K562 (cell line): ENCODE data around the gene P2RX2. TPM values are rescaled to one million over a fixed set of nuclear protein-coding genes. Genes with fewer than 3 reads are reported as not detected.

Experiments
- ATAC-seq: fragments of 200-7000 bp; cut with Tn5 transposase; 3 replicates; pipeline ENCODE4 v1.9.1; 2020; ENCODE audit warnings: moderate library complexity
- BruUV-seq: library from RNA; stranded (reverse); fragments of 400-500 nt; replicated peaks from 2 replicates; lab custom pipeline; 2021; lab: Mats Ljungman, UMichigan
- CTCF ChIA-PET: fragments of 300-600 bp; formaldehyde crosslinking; extraction: SDS; loops from one replicate; lab custom pipeline; 2021; ENCODE audit warnings: low intra/inter-chr PET ratio; lab: Yijun Ruan, JAX
- POLR2A ChIA-PET: fragments of 300-600, 350-650 bp; sonication (Branson Sonifier 250); formaldehyde crosslinking; extraction: SDS; loops from one replicate; lab custom pipeline; 2021; ENCODE audit warnings: antibody characterized with exemption, inconsistent platforms; lab: Yijun Ruan, JAX
- DNase-seq, 4 experiments: peaks; one replicate each; pipeline versions ENCODE4 v3.0.0 to v3.0.0-alpha.2; 2011 to 2018; ENCODE audit warnings: low spot score in 3 of 4, mixed read lengths in 3 of 4; ENCODE audit errors: extremely low read depth in 1 of 4
- FAIRE-seq: peaks from 2 replicates; lab custom pipeline; 2011; peaks lifted over from hg19 to GRCh38; lab: Jason Lieb, UNC
- H2AFZ ChIP-seq: 2 replicates; pipeline ENCODE4 v1.6.0; 2011; ENCODE audit warnings: low read depth, low read length, control low read depth, inconsistent platforms
- H3K27ac ChIP-seq: fragments of 200-600 bp; 3 replicates; pipeline ENCODE4 v1.8.0; 2011; ENCODE audit warnings: low read depth, mild to moderate bottlenecking, control low read depth, inconsistent platforms, low read length, moderate library complexity, mixed read lengths; ENCODE audit errors: extremely low read depth
- H3K27me3 ChIP-seq, 2 experiments: fragments of 300-600 bp in 1 of 2; 2 replicates in 1 of 2; 3 replicates in 1 of 2; pipeline versions ENCODE4 v1.6.0 to v1.8.0; 2011; ENCODE audit warnings: inconsistent platforms in 2 of 2, low read length in 2 of 2, mild to moderate bottlenecking in 1 of 2, mixed read lengths in 1 of 2, moderate library complexity in 1 of 2; ENCODE audit not compliant: control insufficient read depth in 2 of 2, insufficient read depth in 2 of 2
- H3K36me3 ChIP-seq: fragments of 300-600 bp; 3 replicates; pipeline ENCODE4 v1.8.0; 2011; ENCODE audit warnings: mild to moderate bottlenecking, low read length, inconsistent platforms; ENCODE audit not compliant: control insufficient read depth, insufficient read depth
- H3K4me1 ChIP-seq, 2 experiments: fragments of 200-600 bp in 1 of 2; replicated peaks in 1 of 2; 2 replicates in 1 of 2; 3 replicates in 1 of 2; pipeline versions ENCODE4 v1.5.1 to v1.8.0; 2011; ENCODE audit warnings: inconsistent platforms in 2 of 2, low read length in 2 of 2, mild to moderate bottlenecking in 1 of 2, mixed read lengths in 1 of 2, moderate library complexity in 1 of 2; ENCODE audit not compliant: control insufficient read depth in 2 of 2, insufficient read depth in 2 of 2
- H3K4me2 ChIP-seq: 2 replicates; pipeline ENCODE4 v1.6.1; 2011; ENCODE audit warnings: low read length, control low read depth, inconsistent platforms, mixed read lengths; ENCODE audit not compliant: insufficient read depth
- H3K4me3 ChIP-seq: fragments of 200-600 bp; sonication (generic), shearing (Covaris generic); 2 replicates; pipeline ENCODE4 v1.5.1; 2016; ENCODE audit warnings: control low read depth, inconsistent platforms
- H3K79me2 ChIP-seq: fragments of 200-600 bp; 3 replicates; pipeline ENCODE4 v1.8.0; 2011; ENCODE audit warnings: low read length, inconsistent platforms; ENCODE audit not compliant: control insufficient read depth, insufficient read depth
- H3K9ac ChIP-seq, 2 experiments: 2 replicates each; pipeline versions ENCODE4 v1.6.0 to v1.6.1; 2011; ENCODE audit warnings: low read depth in 2 of 2, low read length in 2 of 2, control low read depth in 1 of 2, inconsistent platforms in 1 of 2, mild to moderate bottlenecking in 1 of 2, mixed read lengths in 1 of 2; ENCODE audit not compliant: insufficient read depth in 1 of 2
- H3K9me1 ChIP-seq: one replicate; pipeline ENCODE4 v1.6.0; 2011; ENCODE audit warnings: inconsistent platforms, mild to moderate bottlenecking, low read length, moderate library complexity; ENCODE audit not compliant: control insufficient read depth, insufficient read depth
- H3K9me3 ChIP-seq: replicated peaks from 2 replicates; pipeline ENCODE4 v1.5.1; 2011; ENCODE audit warnings: low read depth, low read length, inconsistent platforms; ENCODE audit not compliant: control insufficient read depth, insufficient read depth
- H4K20me1 ChIP-seq: replicated peaks from 2 replicates; pipeline ENCODE4 v1.6.1; 2011; ENCODE audit warnings: low read length, inconsistent platforms, mixed read lengths; ENCODE audit not compliant: control insufficient read depth, insufficient read depth
- ARNT ChIP-seq, 2 experiments: fragments of 450-650 bp; IDR thresholded peaks; 2 replicates each; pipeline ENCODE4 v1.6.1; 2016; ENCODE audit warnings: mild to moderate bottlenecking in 1 of 2
- CHCHD3 ChIP-seq: fragments of 250-450 bp; sonication (Bioruptor Pico); IDR thresholded peaks from 2 replicates; pipeline ENCODE4 v2.1.2; 2022; ENCODE audit warnings: mild to moderate bottlenecking
- CHD1 ChIP-seq: fragments of 200-600 bp; sonication (generic); IDR thresholded peaks from one replicate; pipeline ENCODE4 v1.6.1; 2012; ENCODE audit warnings: mild to moderate bottlenecking, moderate library complexity, low read length, inconsistent platforms
- ETS2 ChIP-seq: IDR thresholded peaks from 2 replicates; pipeline ENCODE4 v1.6.1; 2016; ENCODE audit warnings: borderline replicate concordance, missing genetic modification characterization, mild to moderate bottlenecking, moderate library complexity, missing compliant biosample characterization; ENCODE audit not compliant: poor library complexity, severe bottlenecking
- HES1 ChIP-seq: fragments of 450-650 bp; IDR thresholded peaks from 2 replicates; pipeline ENCODE4 v1.6.1; 2016; ENCODE audit warnings: low read depth, mild to moderate bottlenecking, moderate library complexity
- HMG20B ChIP-seq: fragments of 250-450 bp; sonication (Bioruptor Pico); IDR thresholded peaks from 2 replicates; pipeline ENCODE4 v1.5.0; 2021; ENCODE audit warnings: mild to moderate bottlenecking
- JUN ChIP-seq, 2 experiments: sonication (generic) in 1 of 2; formaldehyde crosslinking in 1 of 2; IDR thresholded peaks; 2 replicates each; pipeline versions ENCODE4 v1.6.1 to v1.8.0; 2012 to 2022; ENCODE audit warnings: borderline replicate concordance in 2 of 2, mild to moderate bottlenecking in 2 of 2, improper control_type of control experiment in 1 of 2, low read depth in 1 of 2, low read length in 1 of 2, missing genetic modification reagents in 1 of 2
- MED1 ChIP-seq: sonication (generic); formaldehyde crosslinking; IDR thresholded peaks from 2 replicates; pipeline ENCODE4 v1.8.1; 2023; ENCODE audit warnings: missing genetic modification reagents, borderline replicate concordance
- NCOA4 ChIP-seq: fragments of 450-650 bp; IDR thresholded peaks from 2 replicates; pipeline ENCODE4 v1.6.1; 2018; ENCODE audit warnings: mild to moderate bottlenecking; ENCODE audit not compliant: partially characterized antibody
- NONO ChIP-seq, 2 experiments: fragments of 200-400 bp in 1 of 2; fragments of 450-650 bp in 1 of 2; formaldehyde crosslinking in 1 of 2; IDR thresholded peaks; 2 replicates each; pipeline ENCODE4 v1.6.1; 2017; ENCODE audit warnings: low read depth in 2 of 2, mild to moderate bottlenecking in 2 of 2, moderate library complexity in 2 of 2, low read length in 1 of 2
- RB1 ChIP-seq: fragments of 450-650 bp; IDR thresholded peaks from 2 replicates; pipeline ENCODE4 v1.6.1; 2017; ENCODE audit warnings: low read depth, mild to moderate bottlenecking
- RBM22 ChIP-seq: fragments of 200-400 bp; formaldehyde crosslinking; IDR thresholded peaks from 2 replicates; pipeline ENCODE4 v1.6.1; 2018; ENCODE audit warnings: low read length, low read depth; ENCODE audit not compliant: poor library complexity, severe bottlenecking
- RHOXF2B ChIP-seq: fragments of 250-450 bp; sonication (Bioruptor Pico); conservative IDR thresholded peaks from 2 replicates; pipeline ENCODE4 v1.5.1; 2021
- ZFP1 ChIP-seq: fragments of 450-650 bp; formaldehyde crosslinking; IDR thresholded peaks from 2 replicates; pipeline ENCODE4 v1.4.0; 2020; ENCODE audit warnings: mild to moderate bottlenecking, mixed read lengths
- WGBS: fragments of 100-300 bp; shearing (Covaris generic); methylation state at CpG from one replicate; pipeline ENCODE4 v1.1.6; 2016; ENCODE audit warnings: low coverage, mixed read lengths; ENCODE audit not compliant: insufficient coverage; ENCODE audit errors: missing lambda C conversion rate; 5-methylcytosine and 5-hydroxymethylcytosine counted together
- in situ Hi-C: fragments of 300-500 bp; cut with MboI; formaldehyde crosslinking; loops from 4 replicates; pipeline ENCODE4 v1.15.0; 2018; ENCODE audit warnings: inconsistent platforms, mixed read lengths
- intact Hi-C: fragments of 100-400 bp; cut with micrococcal nuclease; formaldehyde crosslinking; loops from 2 replicates; pipeline ENCODE4 v1.14.2; 2022
- polyA plus RNA-seq, 8 experiments: library from polyadenylated mRNA; depleted of rRNA in 4 of 8; stranded (reverse) in 5 of 8; unstranded in 3 of 8; fragments of >200 nt; fragmentation: Nextera tagmentation in 2 of 8; fragmentation: Illumina TruSeq in 1 of 8; extraction: Ambion mirVana in 2 of 8; extraction: Trizol in 1 of 8; gene quantifications; 2 replicates each; pipeline versions ENCODE4 v1.2.1 to v1.2.3, GENCODE V29; 2011 to 2014; ENCODE audit warnings: inconsistent platforms in 1 of 8, missing spikeins in 1 of 8
- total RNA-seq, 7 experiments: library from RNA; depleted of rRNA in 6 of 7; stranded (reverse); fragments of >200 nt in 6 of 7; fragmentation: Illumina TruSeq in 2 of 7; extraction: Trizol in 2 of 7; gene quantifications; 2 replicates each; pipeline versions ENCODE4 v1.2.1 to v1.2.3, GENCODE V29; 2011 to 2021; ENCODE audit warnings: low replicate concordance in 1 of 7
- TF ChIP-seq, protein P1 (sequence below), 2 experiments: IDR thresholded peaks in 1 of 2; conservative IDR thresholded peaks in 1 of 2; 2 replicates each; pipeline ENCODE4 v1.6.1; 2016; ENCODE audit warnings: low read depth in 2 of 2, mild to moderate bottlenecking in 1 of 2, missing compliant biosample characterization in 1 of 2, missing genetic modification characterization in 1 of 2, moderate library complexity in 1 of 2

P2RX2 gene
- total and polyA plus RNA-seq, 9 of the 15 experiments (the other 6 are each of a cell fraction or from before 2014, with no cell fraction given), result not detected

- Histone ChIP-seq H3K9me3 (no peaks in the 10 kb centered on the region), H3K9ac (peak overlapping the region in 1 of 2 experiments; percentile 13; a peak in 1 of 4 replicates), H2AFZ (no peak overlapping the region), H3K27me3 (no peaks in the 10 kb centered on the region), H3K9me1 (peaks cover 2% of the 10 kb centered on the region), H3K79me2 (no peaks in the 10 kb centered on the region), H3K4me1 (peaks cover 12 to 41% of the 10 kb centered on the region in 2 experiments; a peak in 4 of 5 replicates), H3K4me3 (no peak overlapping the region), H4K20me1 (0 out of 2 replicates have a peak, but pooled peaks cover 3% of the 10 kb centered on the region), H3K36me3 (peaks cover 72% of the 10 kb centered on the region), H3K4me2 (no peak overlapping the region), H3K27ac (no peak overlapping the region)
- no peak for TF ChIP-seq RBM22
- TF ChIP-seq ZFP1 (CRISPR knock-in tag), result no peak
- TF ChIP-seq CHCHD3 (CRISPR knock-in tag), result no peak
- TF ChIP-seq ARNT (IDR thresholded peaks at IDR 0.05), result no peak
- no peak for TF ChIP-seq NCOA4
- TF ChIP-seq NONO (IDR thresholded peaks at IDR 0.05; ENCODE audit: low read depth in 2 of 2, low read length in 1 of 2), result no peak
- TF ChIP-seq JUN (IDR thresholded peaks at IDR 0.05; ENCODE audit: borderline replicate concordance, low read depth, low read length), result no peak
- no peak for TF ChIP-seq JUN (CRISPR knock-in tag; IDR thresholded peaks at IDR 0.05; ENCODE audit: borderline replicate concordance)
- TF ChIP-seq MED1 (CRISPR knock-in tag), result no peak
- TF ChIP-seq CHD1, result no peak
- no peak for TF ChIP-seq HMG20B (CRISPR knock-in tag)
- TF ChIP-seq RHOXF2B (CRISPR knock-in tag), result no peak
- TF ChIP-seq RB1, result no peak
- TF ChIP-seq, protein P1, sequence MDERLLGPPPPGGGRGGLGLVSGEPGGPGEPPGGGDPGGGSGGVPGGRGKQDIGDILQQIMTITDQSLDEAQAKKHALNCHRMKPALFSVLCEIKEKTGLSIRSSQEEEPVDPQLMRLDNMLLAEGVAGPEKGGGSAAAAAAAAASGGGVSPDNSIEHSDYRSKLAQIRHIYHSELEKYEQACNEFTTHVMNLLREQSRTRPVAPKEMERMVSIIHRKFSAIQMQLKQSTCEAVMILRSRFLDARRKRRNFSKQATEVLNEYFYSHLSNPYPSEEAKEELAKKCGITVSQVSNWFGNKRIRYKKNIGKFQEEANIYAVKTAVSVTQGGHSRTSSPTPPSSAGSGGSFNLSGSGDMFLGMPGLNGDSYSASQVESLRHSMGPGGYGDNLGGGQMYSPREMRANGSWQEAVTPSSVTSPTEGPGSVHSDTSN (CRISPR knock-in tag; IDR thresholded peaks at IDR 0.05; ENCODE audit: low read depth), result no peak
- TF ChIP-seq, protein P1 (tag; conservative IDR thresholded peaks at IDR 0.05; ENCODE audit: low read depth), result no peak
- TF ChIP-seq HES1, result no peak
- no peak for TF ChIP-seq ETS2
- no TSS peak for BruUV-seq
- ChIA-PET CTCF (no interaction called here), POLR2A (interaction anchor here (0.6 to 1.3 kb wide), 2 partner anchors 9 to 118 kb away, joined by 3 read pairs; no protein-coding TSS in a partner anchor)
- intact Hi-C loops (no loop called here), in situ Hi-C loops (no loop called here)
- WGBS, result 96% methylated on average over 23 of the region's 24 CpGs
- DNase-seq, result no peak
- no peak for FAIRE-seq
- ATAC-seq, result no peak
Observed at GRCh38 chr12:132625731-132626430, 7.3 kb downstream of the P2RX2 start.
